ENCODE results near the gene MAPK1.

GRCh38 chr22:21816472-21816786 is 51.0 kb downstream of the MAPK1 start:
- no peak for TF ChIP-seq CTCF (IDR thresholded peaks at IDR 0.05)
- TF ChIP-seq POLR2A (IDR thresholded peaks at IDR 0.05; ENCODE audit: low read depth), result no peak
- no peak for TF ChIP-seq POLR2AphosphoS5 (IDR thresholded peaks at IDR 0.05)

Data from esophagus muscularis mucosa (tissue), 3 donors.